Measurements from ENCODE around the gene ZC3H18.

- TF ChIP-seq CTCF (IDR thresholded peaks at IDR 0.05; ENCODE audit: low read depth, low read length, poor library complexity, severe bottlenecking) (no peak), EZH2phosphoT487 (IDR thresholded peaks at IDR 0.05; ENCODE audit: borderline replicate concordance, low read length) (no peak)
Measured at GRCh38 chr16:88585927-88586581, 15.9 kb downstream of the ZC3H18 start.
